Right atrium auricular region (tissue), 2 donors: ENCODE measurements around the gene MAEA. TPM values are rescaled to one million over a fixed set of nuclear protein-coding genes. Genes with fewer than 3 reads are reported as not detected.
"Not testable (repeated sequence)": the region's sequence is repeated elsewhere in the genome, so short reads cannot be mapped to it uniquely, and the experiment has no call there.

Experiments used
- DNase-seq: peaks from one replicate; pipeline ENCODE4 v3.0.0-alpha.2; 2019; ENCODE audit warnings: low spot score
- H3K27ac ChIP-seq, 2 donors: fragments of 200-600 bp; sonication (generic); 1 replicate in 1 of 2; 2 replicates in 1 of 2; pipeline ENCODE4 v1.5.1; 2016 to 2019
- H3K27me3 ChIP-seq, 2 donors: fragments of 200-600 bp; sonication (generic); one replicate each; pipeline versions ENCODE4 v1.5.1 to v1.6.0; 2017 to 2019
- H3K36me3 ChIP-seq: fragments of 200-600 bp; sonication (generic); one replicate; pipeline ENCODE4 v1.5.1; 2016
- H3K4me1 ChIP-seq, 2 donors: fragments of 200-600 bp; sonication (generic); one replicate each; pipeline versions ENCODE4 v1.5.1 to v1.6.0; 2017 to 2019
- H3K4me3 ChIP-seq, 2 donors: fragments of 200-600 bp; sonication (generic); 1 replicate in 1 of 2; 2 replicates in 1 of 2; pipeline ENCODE4 v1.5.1; 2017 to 2019; ENCODE audit warnings: mild to moderate bottlenecking in 1 of 2, moderate library complexity in 1 of 2
- H3K9me3 ChIP-seq, 2 donors: fragments of 200-600 bp; sonication (generic); one replicate each; pipeline ENCODE4 v1.5.1; 2019
- CTCF ChIP-seq, 2 donors: fragments of 200-600 bp; sonication (generic); IDR thresholded peaks; one replicate each; pipeline ENCODE4 v1.5.1; 2019; ENCODE audit warnings: antibody characterized with exemption in 2 of 2
- total RNA-seq, 2 donors: library from RNA; depleted of rRNA; stranded (reverse); fragments of >200 nt; gene quantifications; one replicate each; pipeline ENCODE4 v1.1.0, GENCODE V29; 2016

The MAEA gene
- total RNA-seq, 2 donors from 2014 or later: 46.0 to 51.7 TPM

DNA sequence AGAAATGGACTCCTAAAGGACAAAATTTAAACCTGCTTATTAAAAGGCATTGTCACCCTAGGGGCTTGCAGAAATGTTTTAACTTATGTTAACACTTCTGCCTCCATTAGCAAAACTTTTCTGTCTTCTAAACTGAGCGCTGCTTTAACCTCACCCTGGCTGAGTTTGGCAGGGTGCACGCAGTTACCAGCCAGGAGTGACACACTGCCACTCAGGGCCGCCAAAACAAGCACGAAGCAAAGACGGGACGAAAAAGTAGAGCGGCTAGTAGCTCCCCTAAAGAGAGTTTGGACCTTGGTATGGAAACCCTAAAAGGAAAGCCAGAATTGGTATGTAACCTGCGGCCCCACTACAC is 33.6 kb downstream of the MAEA start:
- no peaks in the 10 kb centered on the region for H3K9me3 ChIP-seq
- H3K4me3 ChIP-seq: no peak overlapping the region
- DNase-seq: no peak
- H3K27me3 ChIP-seq: no peaks in the 10 kb centered on the region
- H3K36me3 ChIP-seq: peaks cover 80% of the 10 kb centered on the region
- no peak overlapping the region for H3K27ac ChIP-seq
- TF ChIP-seq CTCF (IDR thresholded peaks at IDR 0.05): no peak
- peaks cover 0 to 6% of the 10 kb centered on the region in 2 donors for H3K4me1 ChIP-seq

GRCh38 chr4:1323635-1324442 is 34.1 kb downstream of the MAEA start:
- DNase-seq: no peak
- no peak overlapping the region for H3K27ac ChIP-seq
- no peak for TF ChIP-seq CTCF (IDR thresholded peaks at IDR 0.05)
- H3K9me3 ChIP-seq: no peaks in the 10 kb centered on the region
- H3K4me3 ChIP-seq: no peak overlapping the region
- H3K4me1 ChIP-seq: peaks cover 0 to 6% of the 10 kb centered on the region in 2 donors
- peaks cover 80% of the 10 kb centered on the region for H3K36me3 ChIP-seq
- H3K27me3 ChIP-seq: no peaks in the 10 kb centered on the region

GRCh38 chr4:1324443-1325175 is 34.9 kb downstream of the MAEA start:
- H3K4me3 ChIP-seq, DNase-seq, H3K27me3 ChIP-seq, H3K27ac ChIP-seq, H3K9me3 ChIP-seq, H3K4me1 ChIP-seq: not testable (repeated sequence)
- peaks cover 81% of the 10 kb centered on the region for H3K36me3 ChIP-seq

DNA sequence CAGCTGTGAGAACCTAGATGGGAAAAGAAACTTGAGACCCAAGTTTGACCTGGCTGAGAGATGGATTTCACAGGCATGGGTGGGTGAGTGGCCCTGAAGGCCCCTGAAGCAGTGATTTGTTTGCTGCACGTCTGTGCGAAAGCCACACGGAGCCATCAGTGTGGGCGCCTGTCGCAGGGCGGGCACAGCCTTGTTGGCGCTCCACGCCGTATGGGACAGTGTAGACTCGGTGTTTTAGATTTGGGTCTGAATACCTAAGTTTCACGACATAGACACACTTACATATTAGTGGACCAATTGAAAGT is 35.4 kb downstream of the MAEA start:
- no peak for DNase-seq
- peaks cover 0 to 15% of the 10 kb centered on the region in 2 donors for H3K4me1 ChIP-seq
- H3K9me3 ChIP-seq: no peaks in the 10 kb centered on the region
- TF ChIP-seq CTCF (IDR thresholded peaks at IDR 0.05): no peak
- H3K27me3 ChIP-seq: no peaks in the 10 kb centered on the region
- H3K4me3 ChIP-seq: no peak overlapping the region
- no peak overlapping the region for H3K27ac ChIP-seq
- peaks cover 76% of the 10 kb centered on the region for H3K36me3 ChIP-seq

DNA sequence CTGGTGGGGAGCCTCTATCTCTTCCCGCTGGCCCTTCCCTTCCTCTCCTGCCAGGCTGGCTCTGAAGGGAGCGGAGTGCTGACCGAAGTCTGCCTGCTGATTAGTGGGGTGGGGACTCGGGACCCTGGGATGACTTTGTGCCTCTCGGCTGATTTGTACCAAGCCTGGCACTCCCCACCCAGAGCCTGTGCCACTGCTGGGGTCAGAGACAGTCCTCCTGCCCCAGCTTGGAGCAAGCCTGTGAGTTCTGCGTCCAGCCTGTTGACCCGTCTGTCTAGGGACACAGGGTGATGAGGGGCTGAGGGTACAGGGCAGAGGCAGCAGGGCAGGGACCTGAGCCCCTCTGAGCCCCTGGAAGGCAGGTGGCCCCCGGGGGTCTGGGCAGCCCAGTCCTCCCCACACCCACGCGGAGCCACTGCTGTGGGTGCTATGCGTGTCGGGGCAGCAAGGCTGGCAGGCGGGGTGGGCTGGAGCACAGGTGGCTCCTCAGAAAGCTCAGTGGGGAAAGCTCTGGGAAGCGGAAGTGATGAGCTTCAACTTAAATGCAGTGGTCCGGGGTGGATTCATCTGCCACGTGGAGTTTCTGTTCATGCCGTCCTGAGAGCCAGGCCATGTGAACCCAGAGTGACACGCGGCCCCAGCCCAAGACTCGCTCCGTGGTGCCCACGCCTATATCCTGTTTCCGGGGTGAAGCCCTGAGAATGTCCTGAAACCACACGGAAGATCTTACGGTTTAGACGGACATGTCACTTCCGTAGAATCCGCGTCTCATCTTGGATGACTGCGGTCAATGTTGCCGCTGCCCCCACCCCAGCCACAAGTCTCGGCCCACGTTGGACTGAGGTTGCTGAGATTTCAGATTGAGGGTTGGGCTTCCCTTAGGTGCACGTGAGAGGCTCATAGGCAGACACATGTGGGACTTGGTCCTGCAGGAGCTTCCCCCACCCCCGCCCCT is 36.3 kb downstream of the MAEA start:
- peaks cover 69% of the 10 kb centered on the region for H3K36me3 ChIP-seq

More for the DNA sequence above, 36.3 kb downstream of the MAEA start:
- no peak overlapping the region for H3K27ac ChIP-seq
- H3K27me3 ChIP-seq: no peaks in the 10 kb centered on the region
- no peak overlapping the region for H3K4me3 ChIP-seq
- H3K4me1 ChIP-seq: peaks cover 0 to 15% of the 10 kb centered on the region in 2 donors
- no peak for TF ChIP-seq CTCF (IDR thresholded peaks at IDR 0.05)
- DNase-seq: no peak
- no peaks in the 10 kb centered on the region for H3K9me3 ChIP-seq
